Stomach (tissue), 4 donors: ENCODE measurements around the gene TGFB3.

Source experiments
- CTCF ChIP-seq, 7 experiments: fragments of 450-650 bp in 4 of 7; fragments of 200-600 bp in 3 of 7; sonication (generic) in 3 of 7; IDR thresholded peaks; one replicate each; pipeline ENCODE4 v1.5.1; 2016 to 2019; ENCODE audit warnings: antibody characterized with exemption in 7 of 7, control low read depth in 2 of 7, mild to moderate bottlenecking in 1 of 7
- POLR2A ChIP-seq, 4 donors: fragments of 450-650 bp; IDR thresholded peaks; one replicate each; pipeline ENCODE4 v1.6.1; 2016; ENCODE audit warnings: antibody characterized with exemption in 4 of 4, control low read depth in 2 of 4, mild to moderate bottlenecking in 1 of 4, moderate library complexity in 1 of 4

GRCh38 chr14:76015191-76015590, 33.4 kb upstream of the TGFB3 start:
- no peak for TF ChIP-seq CTCF (IDR thresholded peaks at IDR 0.05)
- TF ChIP-seq POLR2A (IDR thresholded peaks at IDR 0.05): no peak
